ENCODE data around the gene CBFA2T3.

Gene CBFA2T3

DNA sequence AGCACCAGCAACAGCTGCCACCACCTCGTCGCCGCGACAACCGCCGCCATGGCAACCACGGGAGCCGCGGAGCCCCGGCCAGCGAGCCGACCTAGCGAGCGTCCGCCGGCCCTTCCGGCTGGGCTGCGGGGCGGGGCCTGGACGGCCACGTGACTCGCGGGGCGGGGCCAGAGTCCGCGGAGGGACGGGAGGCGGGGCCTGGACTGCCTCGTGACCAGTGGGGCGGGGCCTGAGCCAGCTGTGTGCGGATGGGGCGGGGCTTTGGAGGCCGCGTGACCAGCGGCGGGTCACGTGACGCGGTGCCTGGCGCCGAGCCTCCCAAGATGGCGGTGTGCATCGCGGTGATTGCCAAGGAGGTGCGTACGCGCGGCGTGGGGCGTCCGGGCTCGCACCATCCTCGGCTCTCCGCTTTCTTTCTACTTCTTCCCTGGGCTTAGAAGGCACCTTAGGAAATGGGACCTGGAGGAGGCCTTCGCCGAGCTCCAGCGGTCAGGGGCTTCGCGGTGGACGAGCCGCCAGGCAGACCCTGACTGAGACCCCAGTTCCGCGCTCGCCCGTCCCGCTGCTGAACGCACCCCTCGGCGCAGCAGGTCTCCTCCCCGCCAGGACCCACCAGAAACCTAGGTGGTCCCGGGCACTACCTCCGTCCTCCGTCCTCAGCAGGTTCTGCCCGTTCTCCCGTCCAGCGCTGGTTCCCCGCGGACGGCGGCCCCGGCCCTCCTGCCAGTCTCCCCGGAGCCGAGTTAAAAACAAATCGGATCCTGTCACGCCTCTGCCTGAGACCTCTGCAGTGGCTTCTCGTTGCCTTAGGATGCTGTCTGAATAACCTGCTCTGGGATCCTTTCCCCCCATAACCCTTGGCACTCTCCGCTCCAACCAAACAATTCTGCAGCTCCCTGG lies 119.9 kb downstream of the CBFA2T3 start, which contains the start of the genes GALNS and TRAPPC2L:
GALNS (minus strand) TSS at position 120 of the 900 bp plus-strand sequence; CDS start at position 50, 70 bp downstream.
TRAPPC2L (plus strand) TSS at position 300 of the 900 bp plus-strand sequence; CDS start at position 324, 24 bp downstream.
- peak; percentile 99 for DNase-seq (ENCODE audit: low read depth)

DNA sequence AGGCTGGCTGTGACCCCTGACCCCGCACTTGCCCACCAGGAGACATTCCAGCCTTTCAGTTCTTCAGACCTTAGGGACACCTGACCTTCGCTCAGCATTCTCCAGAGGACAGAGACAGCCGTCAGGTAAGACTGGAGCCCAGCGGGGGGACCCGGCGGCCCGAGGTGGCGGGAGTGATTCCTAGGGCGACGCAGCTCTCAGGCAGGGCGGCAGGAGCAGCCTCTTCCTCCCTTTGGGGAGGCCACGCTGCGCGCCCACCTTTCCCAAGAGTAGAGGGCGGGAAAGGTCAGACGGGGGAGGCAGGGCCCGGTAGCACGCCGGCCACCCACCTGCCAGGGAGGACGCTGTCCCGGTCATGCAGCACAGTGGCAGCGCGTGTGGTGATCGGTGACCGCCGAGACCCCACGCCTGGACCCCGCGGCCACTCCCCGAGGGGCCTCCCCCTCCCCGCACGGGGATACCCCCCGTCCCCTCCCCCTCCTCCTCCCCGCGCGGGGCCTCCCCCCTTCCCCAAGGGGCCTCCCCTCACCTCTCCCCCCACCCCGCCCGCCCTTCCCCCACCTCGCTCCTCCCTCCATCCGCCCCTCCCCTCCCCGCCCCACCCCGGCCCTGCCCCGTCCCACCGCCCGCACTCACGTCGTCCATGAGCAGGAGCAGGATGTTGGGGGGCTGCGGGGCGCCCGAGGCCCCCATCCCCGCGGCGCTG lies 120.7 kb downstream of the CBFA2T3 start:
- DNase-seq (ENCODE audit: low read depth), result peak; percentile 9

DNA sequence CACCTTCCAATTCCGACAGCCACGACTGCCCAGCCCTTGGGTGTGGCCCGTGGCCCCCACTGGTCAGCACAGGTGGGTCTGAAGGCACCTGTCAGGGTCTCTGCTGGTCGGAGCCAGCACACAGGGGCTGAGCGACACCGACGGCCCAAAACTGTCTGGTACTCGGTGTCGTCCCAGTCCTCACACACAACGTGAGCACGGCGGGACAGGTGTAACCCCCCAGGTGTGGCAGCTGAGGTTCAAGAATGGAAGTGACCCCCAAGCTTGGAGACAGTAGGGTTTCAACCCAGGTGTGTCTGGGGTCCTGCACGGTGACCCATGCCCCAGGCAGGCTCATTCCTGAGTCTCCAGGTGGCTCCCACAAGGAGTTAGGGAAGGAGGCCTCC lies 121.3 kb downstream of the CBFA2T3 start:
- no peak for DNase-seq (ENCODE audit: low read depth)

DNA sequence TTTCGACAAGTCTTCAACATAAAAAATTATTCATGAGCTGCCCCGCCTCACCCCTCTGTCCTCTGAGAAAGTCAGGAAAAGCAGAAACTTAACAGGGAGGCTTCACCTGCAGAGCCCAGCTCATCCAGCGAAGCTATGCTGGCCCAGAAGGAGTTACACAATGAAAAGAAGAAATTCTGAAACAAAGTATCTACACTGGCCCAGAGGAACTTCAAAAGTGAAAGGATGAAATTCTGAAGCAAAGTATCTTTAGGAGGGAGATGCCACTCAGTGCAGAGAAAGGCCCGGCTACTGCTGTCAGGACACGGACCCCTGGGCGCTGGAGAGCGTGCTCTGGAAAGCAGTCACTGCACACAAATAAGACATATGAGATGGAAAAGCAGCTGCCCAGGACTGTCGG lies 121.8 kb downstream of the CBFA2T3 start:
- no peak for DNase-seq (ENCODE audit: low read depth)

DNA sequence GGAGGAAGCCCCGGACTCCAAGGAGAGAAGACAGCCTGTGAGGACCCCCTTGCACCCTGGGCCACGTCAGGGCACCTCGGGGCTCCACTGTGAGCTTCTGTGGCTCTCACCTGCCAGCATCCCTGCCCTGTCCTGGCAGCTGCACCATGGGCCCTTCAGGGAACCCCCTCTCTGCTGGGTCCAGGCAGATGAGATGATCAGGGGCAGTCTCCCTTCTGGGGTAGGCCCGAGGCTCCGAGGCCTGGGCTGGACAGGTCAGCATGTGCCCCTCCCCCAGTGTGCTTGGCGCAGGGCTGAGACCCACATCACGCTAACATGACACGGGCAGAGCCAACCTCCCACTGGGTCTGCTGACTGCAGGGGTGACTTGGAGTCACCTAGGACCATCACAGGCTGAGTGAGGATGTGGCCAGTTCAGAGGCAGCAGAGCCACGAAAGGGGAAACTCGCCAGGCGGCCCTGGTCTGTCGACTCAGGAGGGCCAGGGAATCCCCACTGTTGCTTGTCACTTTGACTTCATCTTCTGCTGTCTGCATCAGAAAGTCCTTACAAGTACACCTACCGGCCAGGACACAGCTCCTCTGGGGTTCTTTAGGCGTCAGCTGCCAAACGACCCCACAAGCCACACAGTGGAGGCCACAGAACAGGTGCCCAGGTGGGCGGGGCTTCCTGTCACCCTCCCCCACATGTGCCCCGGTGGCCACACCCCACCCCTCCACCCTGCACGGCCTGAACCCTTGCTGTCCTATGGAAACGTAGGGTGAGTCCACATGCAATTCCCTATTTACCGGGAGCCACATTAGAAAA lies 122.5 kb downstream of the CBFA2T3 start:
- no peak for DNase-seq (ENCODE audit: low read depth)

DNA sequence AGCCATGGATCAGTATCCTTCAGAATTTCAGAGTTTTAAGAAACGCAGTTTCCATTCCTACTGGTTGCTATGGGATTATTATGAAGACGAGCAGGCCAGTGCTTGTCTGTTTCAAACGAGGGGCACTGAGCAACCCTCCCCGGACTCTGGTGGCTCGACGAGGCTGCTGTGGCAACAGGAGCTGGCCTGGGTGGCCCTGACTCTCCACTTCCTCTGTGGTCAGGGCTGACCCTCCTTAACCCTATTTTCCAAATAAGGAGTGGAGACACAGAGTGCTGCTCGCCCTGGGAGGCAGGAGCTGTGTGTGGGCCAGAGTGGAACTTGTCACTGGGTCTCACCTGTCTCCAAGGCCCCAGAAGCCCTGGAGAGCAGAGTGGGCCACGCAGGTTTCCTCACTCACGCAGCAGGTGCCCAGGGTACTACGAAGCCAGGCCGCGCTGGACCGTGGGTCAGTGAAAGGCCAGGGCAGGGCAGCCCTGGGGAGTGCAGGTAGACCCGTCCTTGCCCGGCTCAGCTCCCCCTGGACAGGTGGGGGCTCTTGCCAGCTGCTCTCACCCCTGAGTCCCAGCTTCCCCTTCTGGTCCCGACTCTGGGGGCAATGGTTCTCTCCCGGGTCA lies 123.6 kb downstream of the CBFA2T3 start:
- DNase-seq (ENCODE audit: low read depth), result no peak

DNA sequence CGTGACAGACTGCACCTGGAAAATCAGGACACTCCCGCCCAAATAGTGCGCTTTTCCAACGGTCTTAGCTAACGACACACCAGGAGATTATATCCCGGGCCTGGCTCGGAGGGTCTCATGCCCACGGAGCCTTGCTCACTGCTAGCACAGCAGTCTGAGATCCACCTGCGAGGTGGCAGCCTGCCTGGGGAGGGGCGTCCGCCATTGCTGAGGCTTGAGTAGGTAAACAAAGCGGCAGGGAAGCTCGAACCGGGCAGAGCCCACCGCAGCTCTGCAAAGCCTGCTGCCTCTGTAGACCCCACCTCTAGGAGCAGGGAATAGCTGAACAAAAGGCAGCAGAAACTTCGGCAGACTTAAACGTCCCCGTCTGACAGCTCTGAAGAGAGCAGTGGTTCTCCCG lies 125.4 kb downstream of the CBFA2T3 start:
- no peak for DNase-seq (ENCODE audit: low read depth)

DNA sequence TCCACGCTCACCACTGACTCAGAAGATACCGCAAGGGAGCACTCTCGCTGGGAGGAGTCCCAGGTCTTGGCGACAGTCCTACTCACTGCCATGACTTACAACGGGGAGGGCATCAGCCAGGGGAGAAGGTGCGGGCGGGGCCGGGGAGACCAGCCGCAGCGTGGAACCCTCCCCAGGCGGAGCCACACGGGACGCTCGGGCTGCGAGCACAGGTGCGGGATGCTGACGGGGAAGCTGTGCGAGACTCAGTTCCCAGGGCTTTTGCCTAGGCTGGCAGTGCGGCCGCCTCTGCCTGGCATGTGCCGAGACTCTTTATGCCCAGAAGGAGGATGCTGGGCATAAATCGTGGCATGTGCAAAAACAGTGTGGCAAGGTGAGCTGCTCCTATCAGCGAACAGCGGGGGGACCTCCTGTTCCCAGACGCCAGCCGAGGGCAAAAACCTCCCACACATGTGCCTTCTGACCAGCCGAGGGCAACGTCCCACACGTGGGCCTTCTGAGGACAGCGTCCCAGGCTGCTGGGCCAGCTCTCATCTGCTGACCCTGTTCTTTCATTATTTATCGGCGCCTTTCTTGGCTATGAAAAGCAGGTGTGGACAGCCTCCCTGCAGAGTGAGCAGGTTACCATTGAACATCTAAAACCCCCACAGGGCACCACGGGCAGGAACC lies 126.3 kb downstream of the CBFA2T3 start:
- no peak for DNase-seq (ENCODE audit: low read depth)

DNA sequence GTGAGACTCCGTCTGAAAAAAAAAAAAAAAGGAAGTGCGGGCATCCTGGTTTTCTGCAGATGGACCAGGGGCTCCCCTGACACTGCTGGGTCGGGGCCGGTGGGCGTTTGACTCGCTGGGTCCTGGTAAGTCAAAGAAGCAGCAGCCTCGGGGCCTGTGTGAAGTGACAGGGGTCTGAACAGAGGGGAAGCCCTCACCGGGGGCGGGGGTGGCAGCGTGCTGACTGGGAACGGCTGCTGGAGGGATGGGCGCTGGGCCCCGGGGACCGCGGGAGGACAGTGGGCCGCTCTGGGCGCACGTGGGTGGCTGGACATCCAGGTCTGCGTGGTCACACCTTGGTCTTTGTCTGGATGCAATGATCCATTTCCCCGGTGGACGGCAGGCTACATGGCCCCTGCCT lies 128.4 kb downstream of the CBFA2T3 start:
- no peak for DNase-seq (ENCODE audit: low read depth)

DNA sequence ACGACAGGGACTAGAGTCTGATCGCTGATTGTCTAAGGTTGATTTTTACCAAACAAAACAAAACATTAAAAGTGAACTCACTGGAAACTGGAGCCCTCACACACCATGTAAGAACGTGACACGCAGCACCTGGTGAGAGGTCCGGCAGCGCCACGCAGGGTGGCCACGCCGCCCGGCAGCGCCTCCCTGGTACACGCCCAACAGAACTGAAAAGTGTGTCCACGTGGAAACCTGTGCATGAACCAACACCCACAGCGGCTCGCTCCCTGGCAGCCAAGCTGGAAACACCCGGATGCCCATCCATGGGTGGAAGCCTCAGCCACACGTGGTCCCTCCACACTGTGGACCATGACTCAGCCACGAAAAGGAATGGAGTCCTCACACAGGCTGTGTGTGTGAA lies 129.4 kb downstream of the CBFA2T3 start:
- DNase-seq (ENCODE audit: low read depth), result no peak

DNA sequence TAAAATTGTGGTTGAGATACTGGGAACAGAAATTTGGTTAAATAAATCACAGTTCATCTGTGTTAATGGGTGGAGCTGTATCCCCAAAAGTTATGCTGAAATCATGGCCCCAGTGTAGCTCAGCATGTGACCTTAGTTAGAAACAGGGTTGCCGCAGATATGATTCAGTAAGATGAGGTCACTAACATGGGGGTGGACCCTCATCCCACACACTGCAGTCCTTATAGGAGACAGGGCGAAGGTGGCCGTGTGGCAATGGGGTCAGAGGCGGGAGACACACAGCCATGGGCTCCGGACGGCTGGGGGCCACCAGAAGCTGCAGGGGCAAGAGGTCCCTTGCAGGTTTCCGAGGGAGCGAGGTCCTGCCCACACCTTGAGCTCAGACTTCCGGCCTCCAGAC lies 130.9 kb downstream of the CBFA2T3 start:
- no peak for DNase-seq (ENCODE audit: low read depth)

DNA sequence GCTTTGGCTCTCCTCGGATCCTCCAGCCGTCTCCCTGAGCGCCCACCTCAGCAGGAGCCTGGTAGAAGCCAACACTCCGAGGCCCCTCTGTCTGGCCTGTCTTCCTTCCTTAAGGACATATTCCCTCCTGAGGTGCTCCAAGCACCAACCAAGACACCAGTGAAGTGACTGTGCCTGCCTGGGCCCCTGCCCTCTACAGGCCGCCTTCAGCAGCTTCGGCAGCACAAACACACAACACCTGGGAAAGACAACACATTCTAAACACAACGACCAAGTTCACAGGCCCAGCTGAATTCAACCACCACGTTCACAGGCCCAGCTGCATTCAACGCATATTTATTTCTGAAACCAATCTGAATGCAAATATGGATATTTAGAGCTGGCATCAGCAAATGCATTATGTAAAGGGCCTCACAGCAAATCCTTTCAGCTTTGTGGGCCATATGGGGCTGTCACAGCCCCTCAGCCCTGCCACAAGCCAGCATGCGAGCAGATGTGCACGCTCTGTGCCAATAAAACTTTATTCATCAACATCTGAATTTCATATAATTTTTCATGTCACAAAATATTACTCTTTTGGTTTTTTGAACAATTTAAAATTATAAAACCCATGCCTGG lies 132.5 kb downstream of the CBFA2T3 start:
- no peak for DNase-seq (ENCODE audit: low read depth)

DNA sequence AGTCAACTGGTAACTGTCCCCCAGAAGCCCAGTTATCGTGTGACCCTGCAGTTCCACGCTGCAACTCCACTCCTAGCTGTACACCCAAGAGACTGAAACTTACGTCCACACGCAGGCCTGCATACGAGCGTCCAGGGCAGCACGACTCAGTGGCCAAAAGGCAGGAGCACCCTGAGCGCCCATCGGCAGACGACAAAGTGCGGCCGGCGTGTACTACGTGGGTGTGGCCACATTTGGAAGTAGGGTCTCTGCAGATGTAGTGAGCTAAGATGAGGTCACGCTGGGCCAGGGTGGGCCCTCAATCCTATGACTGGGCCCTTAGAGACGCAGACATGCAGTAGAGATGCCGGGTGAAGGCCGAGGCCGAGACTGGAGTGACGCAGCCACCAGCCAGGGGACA lies 133.8 kb downstream of the CBFA2T3 start:
- DNase-seq (ENCODE audit: low read depth), result no peak

DNA sequence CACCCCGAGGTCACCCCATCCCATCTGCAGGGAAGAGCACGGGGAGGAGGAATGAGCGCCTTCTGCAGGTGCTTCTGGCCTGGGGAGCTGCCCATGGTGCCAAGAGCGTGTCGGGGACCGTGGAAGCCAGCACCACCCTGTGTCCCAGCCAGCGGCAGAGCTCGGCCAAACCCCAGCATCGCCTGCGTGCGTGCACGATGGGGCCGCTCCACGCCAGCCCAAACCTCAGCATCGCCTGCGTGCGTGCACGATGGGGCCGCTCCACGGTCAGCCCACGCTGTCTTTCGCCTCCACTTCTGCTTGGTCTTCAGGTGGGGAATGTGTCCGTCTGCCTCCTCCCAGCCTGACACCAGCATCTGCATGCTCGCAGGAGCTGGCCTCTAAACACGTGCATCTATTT lies 134.2 kb downstream of the CBFA2T3 start:
- no peak for DNase-seq (ENCODE audit: low read depth)

DNA sequence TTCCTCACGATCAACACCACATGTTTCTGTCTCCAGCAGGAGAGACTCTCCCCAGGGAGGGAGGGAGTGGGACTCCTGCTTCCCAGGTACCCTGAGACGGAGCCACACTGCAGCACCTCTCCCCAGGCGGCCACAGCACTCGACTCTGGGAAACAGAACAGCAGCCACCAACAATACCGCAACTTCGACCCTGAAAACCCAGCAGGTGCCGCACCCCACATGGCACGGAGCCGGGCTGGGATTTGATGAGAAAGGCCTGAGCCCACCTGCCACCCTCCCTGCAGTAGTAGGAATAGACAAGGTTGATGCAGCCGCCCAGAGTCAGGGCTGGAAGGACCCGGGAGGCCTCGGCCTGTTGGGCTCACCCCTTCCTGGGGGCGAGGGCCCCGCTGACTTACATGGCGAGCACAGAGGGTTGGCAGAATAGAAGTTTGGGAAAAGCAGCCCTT lies 134.7 kb downstream of the CBFA2T3 start:
- DNase-seq (ENCODE audit: low read depth), result no peak

DNA sequence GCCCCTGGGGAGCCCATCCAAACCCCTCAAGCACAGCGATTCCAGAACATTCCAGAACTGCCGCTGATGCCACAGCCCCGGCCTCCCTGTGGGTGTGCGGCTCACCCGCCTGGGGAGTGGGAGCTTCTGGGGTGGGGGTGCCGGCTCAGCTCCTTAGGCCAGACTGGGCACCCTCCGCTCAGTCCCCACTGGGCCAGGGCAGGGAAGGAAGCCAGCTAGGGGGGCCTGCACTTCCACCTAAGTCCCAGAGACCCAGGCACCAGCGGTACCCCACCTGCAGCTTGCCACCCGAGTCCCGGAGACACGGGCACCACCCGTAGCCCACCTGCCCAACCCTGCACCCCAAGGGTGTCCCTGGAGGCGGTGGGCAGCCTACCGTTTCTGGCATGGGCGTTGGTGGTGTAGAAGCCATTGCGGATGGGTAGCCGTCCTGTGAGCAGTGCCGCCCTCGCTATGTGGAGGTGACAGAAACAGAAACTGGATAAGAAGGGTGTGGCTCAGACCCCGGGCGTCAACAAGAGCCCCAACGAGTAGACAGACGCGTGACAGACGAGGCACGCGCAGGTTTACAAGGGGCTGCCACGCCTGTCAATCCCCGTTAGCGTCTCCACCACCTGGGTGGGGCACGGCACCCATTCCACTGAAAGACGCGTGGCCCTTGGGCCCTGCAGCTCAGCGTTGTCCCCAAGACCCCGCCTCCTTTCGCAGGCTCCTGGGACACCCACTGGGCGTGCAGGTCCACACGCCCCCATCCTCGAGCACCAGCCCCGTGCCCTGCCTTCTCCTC lies 135.3 kb downstream of the CBFA2T3 start:
- DNase-seq (ENCODE audit: low read depth), result no peak

DNA sequence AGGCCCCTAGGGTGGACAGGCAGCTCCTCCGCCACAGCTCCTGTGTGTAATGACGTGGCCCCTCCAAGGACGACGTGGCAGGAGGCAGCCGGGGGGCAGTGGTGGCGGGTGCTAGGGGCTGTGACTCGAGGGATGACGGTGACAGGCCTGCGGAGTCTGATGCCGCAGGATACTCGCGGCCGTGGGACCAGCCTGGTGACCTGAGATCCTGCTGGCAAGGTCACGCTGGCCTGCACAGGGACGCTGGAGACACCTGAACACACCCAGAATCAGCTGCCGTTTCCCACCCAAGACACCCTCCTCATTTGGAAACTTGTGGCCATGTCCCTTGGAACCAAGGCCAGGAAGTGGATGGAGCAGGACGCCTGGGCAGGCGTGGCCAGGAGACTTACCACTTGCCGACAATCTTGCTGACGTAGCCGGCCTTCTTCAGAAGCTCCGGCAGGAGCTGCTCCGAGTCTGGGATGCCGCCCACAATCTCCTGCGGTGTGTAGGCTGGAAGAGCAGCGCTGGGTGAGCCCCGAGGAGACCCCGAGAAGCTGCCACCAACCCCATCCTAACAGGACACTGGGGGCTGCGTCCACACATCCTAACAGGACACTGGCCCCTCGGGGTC lies 136.3 kb downstream of the CBFA2T3 start:
- DNase-seq (ENCODE audit: low read depth), result no peak

DNA sequence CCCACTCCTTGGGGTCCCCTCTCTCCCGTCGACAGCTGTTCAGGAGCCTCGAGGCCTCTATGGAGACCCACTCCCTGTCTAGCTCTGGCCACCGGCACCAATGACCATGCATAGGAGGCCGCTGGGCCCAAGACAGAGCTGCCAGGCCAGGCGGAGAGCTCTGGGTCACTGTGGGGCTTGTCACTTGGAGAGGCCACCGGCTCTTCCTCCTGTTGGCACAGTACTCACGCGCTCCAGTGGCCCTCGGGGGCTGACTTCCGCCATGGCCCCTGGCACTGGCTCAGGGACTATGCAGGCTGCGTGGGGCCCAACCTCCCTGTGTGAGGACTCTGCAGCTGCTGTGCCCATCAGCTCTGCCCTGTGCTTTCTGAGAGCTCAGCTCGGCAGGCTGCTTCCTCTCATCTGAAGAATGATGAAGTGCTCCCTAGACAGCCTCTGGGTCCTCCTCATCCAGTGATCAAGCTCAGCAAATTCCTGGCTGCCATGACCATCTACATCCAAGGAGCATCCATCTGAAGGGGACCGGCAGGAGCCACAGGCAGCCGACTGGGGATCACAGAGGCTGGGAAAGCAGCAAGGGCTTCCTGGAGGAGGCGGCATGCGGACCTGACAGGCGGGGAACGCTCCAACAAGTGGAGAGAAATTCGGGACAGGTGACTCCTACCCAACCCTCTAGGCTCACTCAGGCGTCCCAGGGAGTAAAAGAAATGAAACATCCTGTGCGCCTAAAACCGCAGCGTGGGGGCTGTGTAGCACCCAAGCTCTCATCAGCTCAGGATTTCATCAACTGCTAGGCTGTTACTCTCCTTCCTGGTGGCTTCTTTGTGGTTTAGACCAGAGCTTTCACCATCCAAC lies 137.0 kb downstream of the CBFA2T3 start:
- no peak for DNase-seq (ENCODE audit: low read depth)

All from stimulated activated CD4-positive, alpha-beta T cell treated with anti-CD3 and anti-CD28 coated beads, Interleukin-2, amount 100 ng/mL, for 4 hours (primary cell).